ENCODE data around the gene GAL. TPM values are rescaled to one million over a fixed set of nuclear protein-coding genes. Genes with fewer than 3 reads are reported as not detected.

GAL gene
- total RNA-seq, 1 donor from 2014 or later = 1.5 TPM

- peaks cover 15% of the 10 kb centered on the region for H3K9me3 Mint-ChIP-seq (ENCODE audit: low read depth)
- no peak overlapping the region for H3K4me3 Mint-ChIP-seq (ENCODE audit: low read depth)
- H3K27me3 Mint-ChIP-seq = no peaks in the 10 kb centered on the region
- no peaks in the 10 kb centered on the region for H3K4me1 Mint-ChIP-seq (ENCODE audit: low read depth)
- no peak for TF ChIP-seq CTCF (IDR thresholded peaks at IDR 0.05; ENCODE audit: unreplicated experiment)
- DNase-seq (ENCODE audit: low spot score, unreplicated experiment) = no peak
- H3K27ac Mint-ChIP-seq = no peak overlapping the region
- peaks cover 13% of the 10 kb centered on the region for H3K36me3 Mint-ChIP-seq (ENCODE audit: insufficient read depth)
These were observed 31.2 kb downstream of the GAL start for GRCh38 chr11:68715456-68716122.

GRCh38 chr11:68721075-68721474 lies 36.7 kb downstream of the GAL start:
- peaks cover 19% of the 10 kb centered on the region for H3K36me3 Mint-ChIP-seq (ENCODE audit: insufficient read depth)
- TF ChIP-seq CTCF (IDR thresholded peaks at IDR 0.05; ENCODE audit: unreplicated experiment) = no peak
- peaks cover 20% of the 10 kb centered on the region for H3K9me3 Mint-ChIP-seq (ENCODE audit: low read depth)
- no peak overlapping the region for H3K27ac Mint-ChIP-seq
- no peak overlapping the region for H3K4me3 Mint-ChIP-seq (ENCODE audit: low read depth)
- no peak for DNase-seq (ENCODE audit: low spot score, unreplicated experiment)
- no peaks in the 10 kb centered on the region for H3K4me1 Mint-ChIP-seq (ENCODE audit: low read depth)
- no peaks in the 10 kb centered on the region for H3K27me3 Mint-ChIP-seq

- DNase-seq (ENCODE audit: low spot score, unreplicated experiment) = no peak
- peaks cover 19% of the 10 kb centered on the region for H3K36me3 Mint-ChIP-seq (ENCODE audit: insufficient read depth)
- H3K27me3 Mint-ChIP-seq = no peaks in the 10 kb centered on the region
- no peak overlapping the region for H3K27ac Mint-ChIP-seq
- H3K9me3 Mint-ChIP-seq (ENCODE audit: low read depth) = peaks cover 20% of the 10 kb centered on the region
- no peak for TF ChIP-seq CTCF (IDR thresholded peaks at IDR 0.05; ENCODE audit: unreplicated experiment)
- no peak overlapping the region for H3K4me3 Mint-ChIP-seq (ENCODE audit: low read depth)
- no peaks in the 10 kb centered on the region for H3K4me1 Mint-ChIP-seq (ENCODE audit: low read depth)
These were observed 37.8 kb downstream of the GAL start for GRCh38 chr11:68722143-68722542.

GRCh38 chr11:68724293-68724692 lies 39.9 kb downstream of the GAL start:
- Mint-ChIP-seq H3K36me3 (ENCODE audit: insufficient read depth) (peaks cover 15% of the 10 kb centered on the region), H3K4me1 (ENCODE audit: low read depth) (no peaks in the 10 kb centered on the region), H3K27ac (no peak overlapping the region), H3K27me3 (no peaks in the 10 kb centered on the region), H3K9me3 (ENCODE audit: low read depth) (peaks cover 16% of the 10 kb centered on the region), H3K4me3 (ENCODE audit: low read depth) (no peak overlapping the region)
- no peak for TF ChIP-seq CTCF (IDR thresholded peaks at IDR 0.05; ENCODE audit: unreplicated experiment)
- DNase-seq (ENCODE audit: low spot score, unreplicated experiment) = no peak

DNA sequence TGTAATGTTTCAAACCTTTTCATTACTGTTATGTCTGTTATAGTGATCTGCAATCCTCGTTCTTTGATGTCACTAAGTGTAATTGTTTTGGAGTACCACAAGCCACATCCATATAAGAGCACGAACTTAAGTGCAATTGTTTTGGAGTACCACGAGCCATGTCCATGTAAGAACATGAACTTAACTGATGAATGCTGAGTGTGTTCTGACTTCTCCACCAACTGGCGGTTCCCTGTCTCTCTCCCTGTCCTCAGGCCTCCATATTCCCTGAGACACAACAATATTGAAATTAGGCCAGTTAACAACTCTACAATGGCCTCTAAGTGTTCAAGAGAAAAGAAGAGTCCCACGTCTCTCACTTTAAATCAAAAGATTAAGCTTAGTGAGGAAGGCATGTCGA lies 43.4 kb downstream of the GAL start:
- TF ChIP-seq CTCF (IDR thresholded peaks at IDR 0.05; ENCODE audit: unreplicated experiment) = no peak
- no peaks in the 10 kb centered on the region for H3K9me3 Mint-ChIP-seq (ENCODE audit: low read depth)
- no peak for DNase-seq (ENCODE audit: low spot score, unreplicated experiment)
- no peaks in the 10 kb centered on the region for H3K4me1 Mint-ChIP-seq (ENCODE audit: low read depth)
- H3K27me3 Mint-ChIP-seq = no peaks in the 10 kb centered on the region
- peaks cover 2% of the 10 kb centered on the region for H3K36me3 Mint-ChIP-seq (ENCODE audit: insufficient read depth)
- no peak overlapping the region for H3K4me3 Mint-ChIP-seq (ENCODE audit: low read depth)
- no peak overlapping the region for H3K27ac Mint-ChIP-seq

Measured in progenitor cell of endocrine pancreas (in vitro differentiated cells).